ENCODE data around the gene DLK2. TPM values are rescaled to one million over a fixed set of nuclear protein-coding genes. Genes with fewer than 3 reads are reported as not detected.
"Not testable (repeated sequence)": the region's sequence is repeated elsewhere in the genome, so short reads cannot be mapped to it uniquely, and the experiment has no call there.

Gene DLK2
- total RNA-seq, 1 donor from 2014 or later = 4.8 TPM

GRCh38 chr6:43481591-43482236 is 26.4 kb upstream of the DLK2 start:
- no peak for DNase-seq (ENCODE audit: low spot score)

- no peak for DNase-seq (ENCODE audit: low spot score)
Measured at GRCh38 chr6:43481075-43481474, 25.7 kb upstream of the DLK2 start.

DNA sequence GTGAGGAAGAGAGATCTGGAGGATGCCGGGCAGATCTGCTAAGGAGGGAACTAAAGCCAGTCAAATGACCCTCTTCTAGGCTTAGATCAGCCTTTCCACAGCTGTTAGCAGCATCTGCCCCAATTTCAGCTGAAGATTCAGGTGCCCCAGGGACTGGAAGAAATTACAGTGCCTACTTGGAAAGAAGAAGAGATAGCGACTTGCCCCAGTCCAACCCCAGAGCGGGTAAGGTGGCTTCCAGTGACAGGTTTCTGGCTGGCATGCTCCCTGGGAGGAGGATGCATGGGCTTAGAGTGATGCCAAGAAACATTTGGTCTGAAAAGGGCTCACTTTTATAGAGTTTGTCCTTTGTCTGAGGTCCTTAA is 22.6 kb upstream of the DLK2 start:
- DNase-seq (ENCODE audit: low spot score) = no peak

DNA sequence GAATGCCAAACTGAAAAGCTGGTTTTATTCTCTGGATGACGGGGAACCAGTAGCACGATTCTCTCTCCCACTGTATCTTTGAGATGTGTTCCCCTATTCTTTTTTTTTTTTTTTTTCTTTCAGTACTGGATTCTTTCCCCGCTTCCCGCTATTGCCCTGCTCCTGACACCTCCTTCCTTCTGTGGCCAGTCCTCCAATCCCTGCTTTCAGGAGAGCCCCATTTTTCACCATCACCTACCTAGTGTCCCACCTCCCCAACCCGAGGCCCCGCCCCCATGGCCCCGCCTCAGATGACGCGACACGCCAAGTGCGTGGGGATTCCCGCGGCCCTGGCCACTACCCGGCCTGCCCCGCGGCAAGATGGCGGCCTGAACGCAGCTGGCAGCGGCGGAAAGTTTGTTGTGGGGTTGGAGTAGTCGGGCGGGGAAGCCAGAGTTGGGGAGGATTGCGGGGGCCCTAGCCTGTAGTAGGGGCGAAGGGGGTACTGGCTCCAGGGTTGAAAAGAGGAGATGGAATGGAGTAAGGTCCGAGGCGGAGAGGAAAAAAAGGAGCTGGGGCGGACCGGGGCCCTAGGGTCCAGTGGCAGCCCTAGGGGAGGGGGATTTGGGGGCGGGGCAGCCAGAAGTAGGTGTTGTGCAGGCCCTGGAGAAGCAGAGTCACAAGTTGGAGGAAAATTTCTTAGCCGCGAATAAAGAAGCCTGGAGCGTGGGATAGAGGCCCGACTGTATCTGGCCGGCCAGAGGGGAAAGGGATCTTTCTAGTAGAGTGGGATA is 22.1 kb upstream of the DLK2 start, which contains the start of gene TJAP1:
Gene TJAP1, plus strand, starts transcription at position 336 of the 773 bp plus-strand sequence. CDS start 21,432 bp downstream, outside the sequence.
- peak; percentile 95 for DNase-seq (ENCODE audit: low spot score)

- no peak for DNase-seq (ENCODE audit: low spot score)
Measured at GRCh38 chr6:43476746-43477145, 21.4 kb upstream of the DLK2 start.

GRCh38 chr6:43475516-43475915 is 20.2 kb upstream of the DLK2 start:
- DNase-seq (ENCODE audit: low spot score) = no peak

- DNase-seq (ENCODE audit: low spot score) = no peak
Measured at GRCh38 chr6:43472515-43472914, 17.2 kb upstream of the DLK2 start.

GRCh38 chr6:43471399-43471798 is 16.1 kb upstream of the DLK2 start:
- no peak for DNase-seq (ENCODE audit: low spot score)

GRCh38 chr6:43469947-43470346 is 14.6 kb upstream of the DLK2 start:
- DNase-seq (ENCODE audit: low spot score) = no peak

- DNase-seq (ENCODE audit: low spot score) = no peak
Measured at GRCh38 chr6:43468748-43469681, 13.7 kb upstream of the DLK2 start.

DNA sequence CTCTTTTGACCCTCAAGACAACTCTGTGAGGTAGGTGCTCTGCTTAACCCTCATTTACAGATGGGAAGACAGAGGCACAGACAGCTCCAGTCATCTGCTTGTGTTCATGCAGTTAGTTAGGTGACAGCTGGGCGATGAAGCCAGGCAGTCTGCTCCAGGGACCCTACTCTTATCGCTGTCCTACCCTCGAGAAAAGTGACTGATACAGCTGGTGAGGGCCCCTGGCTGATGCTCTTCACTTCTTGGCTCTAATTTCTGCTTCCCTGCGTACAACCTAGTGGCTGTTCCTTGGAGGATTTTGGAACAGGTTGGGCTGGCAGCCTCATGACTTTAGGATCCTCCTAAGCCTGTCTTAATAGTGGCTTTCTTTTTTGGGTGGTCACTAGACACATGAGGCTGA is 12.9 kb upstream of the DLK2 start:
- DNase-seq (ENCODE audit: low spot score) = no peak

DNA sequence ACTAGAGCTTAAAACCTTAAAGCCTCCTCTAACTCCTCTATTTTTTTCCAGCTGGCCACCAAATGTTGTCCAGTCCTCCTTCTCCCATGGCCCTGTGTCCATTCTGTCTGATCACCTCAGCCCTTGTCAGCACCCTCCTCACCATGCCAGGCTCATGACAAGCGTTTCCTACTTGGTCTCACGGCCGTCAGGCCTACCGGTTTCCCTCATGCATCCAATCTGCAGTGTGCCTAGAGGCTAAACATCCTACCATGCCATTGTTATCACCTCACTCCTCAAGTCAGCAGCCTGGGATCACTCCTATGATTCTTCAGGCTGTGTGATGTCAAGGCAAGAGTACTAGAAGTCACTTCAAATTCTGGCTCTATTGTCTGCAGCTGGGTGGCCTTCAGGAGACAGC is 12.4 kb upstream of the DLK2 start:
- DNase-seq (ENCODE audit: low spot score) = no peak

DNA sequence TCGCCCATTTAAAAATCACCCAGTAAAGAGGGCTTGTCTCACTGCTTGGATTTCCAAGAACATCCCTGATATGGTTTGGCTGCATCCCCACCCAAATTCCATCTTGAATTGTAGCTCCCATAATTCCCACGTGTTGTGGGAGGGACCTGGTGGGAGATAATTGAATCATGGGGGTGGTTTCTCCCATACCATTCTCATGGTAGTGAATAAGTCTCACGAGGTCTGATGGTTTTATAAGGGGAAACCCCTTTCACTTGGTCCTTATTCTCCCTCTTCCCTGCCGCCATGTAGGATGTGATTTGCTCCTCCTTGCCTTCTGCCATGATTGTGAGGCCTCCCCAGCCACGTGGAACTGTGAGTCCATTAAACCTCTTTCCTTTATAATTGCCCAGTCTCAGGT is 11.9 kb upstream of the DLK2 start:
- not testable (repeated sequence) for DNase-seq (ENCODE audit: low spot score)

DNA sequence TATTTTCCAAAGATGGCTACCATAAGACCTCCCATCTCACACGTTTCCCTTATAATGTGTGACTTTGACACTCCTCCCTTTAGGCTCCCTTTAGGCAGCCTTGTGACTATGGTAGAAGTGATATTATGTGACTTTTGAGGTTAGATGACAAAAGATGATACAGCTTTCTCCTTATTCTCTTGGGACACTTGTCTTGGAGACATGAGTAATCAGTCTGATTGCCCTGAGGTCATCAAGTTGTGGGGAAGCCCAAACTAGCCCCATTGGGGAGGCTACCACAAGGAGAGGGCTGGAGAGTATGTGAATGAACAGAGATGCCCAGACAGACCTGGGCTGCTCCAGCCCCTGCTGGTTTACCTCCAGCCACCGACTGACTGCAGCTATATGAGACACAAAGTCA is 10.6 kb upstream of the DLK2 start:
- no peak for DNase-seq (ENCODE audit: low spot score)

- DNase-seq (ENCODE audit: low spot score) = no peak
Measured at GRCh38 chr6:43464337-43464736, 9.0 kb upstream of the DLK2 start.

GRCh38 chr6:43461936-43462335 is 6.6 kb upstream of the DLK2 start:
- no peak for DNase-seq (ENCODE audit: low spot score)

DNA sequence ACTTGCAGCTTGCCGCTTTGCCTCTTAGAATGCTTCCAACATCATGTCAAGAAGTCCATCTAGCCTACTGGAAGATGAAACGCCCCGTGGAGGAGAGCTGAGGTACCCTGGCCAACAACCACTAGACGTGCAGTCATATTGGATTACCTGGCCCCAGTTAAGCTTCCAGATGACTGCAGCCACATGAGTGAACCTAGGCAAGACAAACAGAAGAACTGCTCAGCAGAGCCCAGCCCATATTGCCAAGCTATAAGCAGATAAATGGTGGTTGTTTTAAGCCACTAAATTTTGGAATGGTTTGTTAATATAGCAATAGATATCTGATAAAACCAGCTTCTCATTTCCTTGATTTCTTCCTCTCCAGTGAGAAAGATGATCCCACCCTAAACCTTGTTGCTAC is 4.7 kb upstream of the DLK2 start:
- DNase-seq (ENCODE audit: low spot score) = no peak

GRCh38 chr6:43459535-43459934 is 4.2 kb upstream of the DLK2 start:
- DNase-seq (ENCODE audit: low spot score) = no peak

DNA sequence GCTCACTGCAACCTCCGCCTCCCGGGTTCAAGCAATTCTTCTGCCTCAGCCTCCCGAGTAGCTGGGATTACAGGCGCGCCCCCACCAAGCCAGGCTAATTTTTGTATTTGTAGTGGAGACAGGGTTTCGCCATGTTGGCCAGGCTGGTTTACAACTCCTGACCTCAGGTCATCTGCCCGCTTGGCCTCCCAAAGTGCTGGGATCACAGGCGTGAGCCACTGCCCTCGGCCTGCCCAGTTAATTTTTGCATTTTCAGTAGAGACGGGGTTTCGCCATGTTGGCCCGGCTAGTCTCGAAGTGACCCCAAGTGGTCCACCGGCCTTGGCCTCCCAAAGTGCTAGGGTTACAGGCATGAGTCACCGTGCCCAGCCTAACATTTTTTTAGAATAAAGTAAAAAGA is 2.8 kb upstream of the DLK2 start:
- DNase-seq (ENCODE audit: low spot score) = not testable (repeated sequence)

- no peak for DNase-seq (ENCODE audit: low spot score)
Measured at GRCh38 chr6:43457643-43458042, 2.3 kb upstream of the DLK2 start.

DNA sequence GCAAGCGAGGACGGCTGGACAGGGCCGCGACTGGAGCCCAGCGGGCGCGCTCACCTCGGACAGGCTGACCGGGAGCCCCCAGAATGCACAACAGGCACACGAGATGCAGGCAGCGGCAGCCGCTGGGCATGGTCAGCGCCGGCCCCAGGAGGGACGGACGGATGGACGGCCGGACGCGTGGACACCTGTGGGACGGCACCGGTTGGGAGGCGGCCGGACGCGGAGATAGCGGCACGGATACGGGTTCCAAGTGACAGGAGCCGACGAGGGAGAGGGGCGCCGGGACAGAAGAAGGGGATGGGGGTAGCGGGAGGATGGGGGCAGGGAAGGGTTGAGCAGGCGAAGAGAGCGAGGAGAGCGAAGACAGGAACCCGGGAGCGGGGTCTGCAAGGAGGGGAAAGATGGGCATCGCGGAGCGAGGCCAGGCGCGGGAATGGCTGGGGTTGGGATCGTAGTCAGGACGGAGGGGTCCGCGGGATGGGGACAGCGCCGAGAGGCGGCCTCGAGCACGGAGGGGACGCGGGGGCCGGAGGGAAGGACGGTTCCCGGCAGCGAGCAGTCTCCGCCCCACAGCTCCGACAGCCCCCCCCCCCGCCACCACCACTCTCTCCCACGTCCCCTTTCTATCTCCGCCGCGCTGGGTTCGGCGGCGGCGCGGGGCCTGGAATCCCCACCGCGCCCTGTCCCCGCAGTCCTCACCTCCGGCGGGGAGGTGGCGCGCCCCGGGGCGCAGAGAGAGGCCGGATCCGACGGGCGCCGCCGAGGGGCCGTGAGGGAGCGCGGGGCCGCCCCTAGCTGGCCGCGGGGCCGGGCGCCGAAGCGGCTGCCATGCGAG is 435 bp downstream of the DLK2 start:
- peak; percentile 81 for DNase-seq (ENCODE audit: low spot score)
